Keratinocyte (primary cell): ENCODE measurements around the gene TP53AIP1. TPM values are rescaled to one million over a fixed set of nuclear protein-coding genes. Genes with fewer than 3 reads are reported as not detected.
A peak's percentile ranks its signal among the peaks of the same experiment; 100 is the strongest.

ENCODE experiments used
- DNase-seq: peaks from one replicate; pipeline ENCODE4 v3.0.0-alpha.2; 2011; ENCODE audit warnings: low read depth, missing footprints, low spot score
- FAIRE-seq: peaks from 2 replicates; lab custom pipeline; 2011; peaks lifted over from hg19 to GRCh38; lab: Jason Lieb, UNC
- H2AFZ ChIP-seq: 2 replicates; pipeline ENCODE4 v1.6.0; 2012; ENCODE audit warnings: low read length, control low read depth, inconsistent platforms; ENCODE audit not compliant: control insufficient read depth
- H3K27ac ChIP-seq: 2 replicates; pipeline ENCODE4 v1.5.1; 2011; ENCODE audit warnings: low read length; ENCODE audit not compliant: control insufficient read depth, insufficient read depth
- H3K27me3 ChIP-seq: 3 replicates; pipeline ENCODE4 v1.6.0; 2011; ENCODE audit warnings: low read length; ENCODE audit not compliant: control insufficient read depth, insufficient read depth; ENCODE audit errors: extremely low read depth
- H3K36me3 ChIP-seq, 2 experiments: 2 replicates in 1 of 2; 3 replicates in 1 of 2; pipeline ENCODE4 v1.5.1; 2011; ENCODE audit warnings: low read length in 2 of 2, mild to moderate bottlenecking in 1 of 2; ENCODE audit not compliant: control insufficient read depth in 2 of 2, insufficient read depth in 2 of 2; ENCODE audit errors: extremely low read depth in 1 of 2
- H3K4me1 ChIP-seq: 3 replicates; pipeline ENCODE4 v1.5.1; 2011; ENCODE audit warnings: low read length; ENCODE audit not compliant: control insufficient read depth, insufficient read depth; ENCODE audit errors: extremely low read depth
- H3K4me2 ChIP-seq: 3 replicates; pipeline ENCODE4 v1.6.0; 2011; ENCODE audit warnings: low read depth, low read length; ENCODE audit not compliant: control insufficient read depth, insufficient read depth; ENCODE audit errors: extremely low read depth
- H3K4me3 ChIP-seq, 3 experiments: fragments of 200-600 bp in 1 of 3; sonication (generic) in 1 of 3; 2 replicates in 2 of 3; 3 replicates in 1 of 3; pipeline ENCODE4 v1.5.1; 2011 to 2016; ENCODE audit warnings: low read length in 3 of 3, mild to moderate bottlenecking in 3 of 3, control low read depth in 2 of 3, inconsistent platforms in 1 of 3, low read depth in 1 of 3, mixed read lengths in 1 of 3, mixed run types in 1 of 3, moderate library complexity in 1 of 3; ENCODE audit not compliant: control insufficient read depth in 2 of 3, insufficient read depth in 2 of 3; ENCODE audit errors: extremely low read depth in 1 of 3
- H3K79me2 ChIP-seq: 2 replicates; pipeline ENCODE4 v1.6.0; 2012; ENCODE audit warnings: low read length; ENCODE audit not compliant: control insufficient read depth, insufficient read depth
- H3K9ac ChIP-seq: 3 replicates; pipeline ENCODE4 v1.6.0; 2011; ENCODE audit warnings: low read length; ENCODE audit not compliant: control insufficient read depth, insufficient read depth; ENCODE audit errors: extremely low read depth
- H3K9me1 ChIP-seq: 3 replicates; pipeline ENCODE4 v1.6.0; 2011; ENCODE audit warnings: low read length; ENCODE audit not compliant: control insufficient read depth, insufficient read depth; ENCODE audit errors: extremely low read depth
- H3K9me3 ChIP-seq: 2 replicates; pipeline ENCODE4 v1.5.1; 2012; ENCODE audit warnings: low read depth, low read length; ENCODE audit not compliant: control insufficient read depth
- H4K20me1 ChIP-seq: 3 replicates; pipeline ENCODE4 v1.6.0; 2011; ENCODE audit warnings: low read length; ENCODE audit not compliant: control insufficient read depth, insufficient read depth; ENCODE audit errors: extremely low read depth
- EZH2 ChIP-seq: IDR thresholded peaks from one replicate; pipeline ENCODE4 v1.6.1; 2012; ENCODE audit warnings: inconsistent platforms, mild to moderate bottlenecking, low read length, moderate library complexity
- dilution Hi-C: fragments of 300-500 bp; cut with MboI; formaldehyde crosslinking; loops from one replicate; pipeline ENCODE4 v1.7.0; 2020; ENCODE audit warnings: low sequenced_read_pairs; ENCODE audit not compliant: extremely low pct_ligation_motif_present
- polyA plus RNA-seq, 5 experiments: library from polyadenylated mRNA; depleted of rRNA in 3 of 5; stranded (reverse) in 3 of 5; stranded (forward) in 1 of 5; unstranded in 1 of 5; fragments of >200 nt; gene quantifications; 1 replicate in 1 of 5; 2 replicates in 3 of 5; 3 replicates in 1 of 5; pipeline versions ENCODE4 v1.2.1 to v1.2.3, GENCODE V29; 2011 to 2012; ENCODE audit warnings: missing spikeins in 2 of 5, low read depth in 1 of 5, low replicate concordance in 1 of 5
- TF ChIP-seq, protein P1 (sequence below), 3 experiments: IDR thresholded peaks in 1 of 3; conservative IDR thresholded peaks in 1 of 3; optimal IDR thresholded peaks in 1 of 3; 2 replicates in 2 of 3; 3 replicates in 1 of 3; pipeline versions ENCODE3 to v1.5.1; 2011; ENCODE audit warnings: low read length in 3 of 3, mild to moderate bottlenecking in 3 of 3, moderate library complexity in 2 of 3, control low read depth in 1 of 3, inconsistent platforms in 1 of 3; ENCODE audit not compliant: insufficient read depth in 2 of 3; ENCODE audit errors: extremely low read depth in 1 of 3

Gene TP53AIP1
- polyA plus RNA-seq, 1 donor (not counting 4 experiments of a cell fraction or from before 2014, with no cell fraction given) = 37.1 TPM

DNA sequence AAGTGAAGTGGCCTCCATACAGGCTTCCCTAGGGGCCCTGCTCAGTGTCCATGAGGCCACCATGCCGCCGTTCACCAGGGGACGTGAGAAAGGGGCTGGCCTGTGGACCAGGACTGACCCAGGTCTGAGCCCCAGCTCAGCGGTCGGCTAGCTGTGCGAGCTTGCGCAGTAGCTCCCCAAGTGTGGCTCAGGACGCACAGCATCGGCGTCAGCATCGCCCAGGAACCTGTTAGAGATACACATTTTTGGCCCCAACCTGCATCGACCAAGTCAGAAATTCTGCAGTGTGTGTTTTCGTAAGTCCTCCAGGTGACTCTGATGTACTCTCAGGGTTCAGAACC, 429 bp downstream of the TP53AIP1 start:
- dilution Hi-C loops = no loop called here
- Histone ChIP-seq H3K9me1 (no peaks in the 10 kb centered on the region), H4K20me1 (no peaks in the 10 kb centered on the region), H3K36me3 (peaks cover 1 to 2% of the 10 kb centered on the region in 2 experiments), H3K4me1 (peaks cover 49% of the 10 kb centered on the region), H2AFZ (peak overlapping the region; percentile 96), H3K4me3 (peak overlapping the region; percentile 34 to 69 (median 65)), H3K9ac (peak overlapping the region; percentile 82), H3K27ac (peak overlapping the region; percentile 92), H3K4me2 (peak overlapping the region; percentile 95), H3K79me2 (peaks cover 4% of the 10 kb centered on the region), H3K27me3 (no peaks in the 10 kb centered on the region), H3K9me3 (no peaks in the 10 kb centered on the region)
- TF ChIP-seq EZH2 = no peak
- TF ChIP-seq, protein P1, sequence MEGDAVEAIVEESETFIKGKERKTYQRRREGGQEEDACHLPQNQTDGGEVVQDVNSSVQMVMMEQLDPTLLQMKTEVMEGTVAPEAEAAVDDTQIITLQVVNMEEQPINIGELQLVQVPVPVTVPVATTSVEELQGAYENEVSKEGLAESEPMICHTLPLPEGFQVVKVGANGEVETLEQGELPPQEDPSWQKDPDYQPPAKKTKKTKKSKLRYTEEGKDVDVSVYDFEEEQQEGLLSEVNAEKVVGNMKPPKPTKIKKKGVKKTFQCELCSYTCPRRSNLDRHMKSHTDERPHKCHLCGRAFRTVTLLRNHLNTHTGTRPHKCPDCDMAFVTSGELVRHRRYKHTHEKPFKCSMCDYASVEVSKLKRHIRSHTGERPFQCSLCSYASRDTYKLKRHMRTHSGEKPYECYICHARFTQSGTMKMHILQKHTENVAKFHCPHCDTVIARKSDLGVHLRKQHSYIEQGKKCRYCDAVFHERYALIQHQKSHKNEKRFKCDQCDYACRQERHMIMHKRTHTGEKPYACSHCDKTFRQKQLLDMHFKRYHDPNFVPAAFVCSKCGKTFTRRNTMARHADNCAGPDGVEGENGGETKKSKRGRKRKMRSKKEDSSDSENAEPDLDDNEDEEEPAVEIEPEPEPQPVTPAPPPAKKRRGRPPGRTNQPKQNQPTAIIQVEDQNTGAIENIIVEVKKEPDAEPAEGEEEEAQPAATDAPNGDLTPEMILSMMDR (optimal IDR thresholded peaks at IDR 0.05 in 1 of 3, IDR thresholded peaks at IDR 0.05 in 1 of 3, conservative IDR thresholded peaks at IDR 0.05 in 1 of 3; ENCODE audit: extremely low read depth in 1 of 3, insufficient read depth in 2 of 3, low read length in 3 of 3) = no peak
- DNase-seq = no peak
- no peak for FAIRE-seq

DNA sequence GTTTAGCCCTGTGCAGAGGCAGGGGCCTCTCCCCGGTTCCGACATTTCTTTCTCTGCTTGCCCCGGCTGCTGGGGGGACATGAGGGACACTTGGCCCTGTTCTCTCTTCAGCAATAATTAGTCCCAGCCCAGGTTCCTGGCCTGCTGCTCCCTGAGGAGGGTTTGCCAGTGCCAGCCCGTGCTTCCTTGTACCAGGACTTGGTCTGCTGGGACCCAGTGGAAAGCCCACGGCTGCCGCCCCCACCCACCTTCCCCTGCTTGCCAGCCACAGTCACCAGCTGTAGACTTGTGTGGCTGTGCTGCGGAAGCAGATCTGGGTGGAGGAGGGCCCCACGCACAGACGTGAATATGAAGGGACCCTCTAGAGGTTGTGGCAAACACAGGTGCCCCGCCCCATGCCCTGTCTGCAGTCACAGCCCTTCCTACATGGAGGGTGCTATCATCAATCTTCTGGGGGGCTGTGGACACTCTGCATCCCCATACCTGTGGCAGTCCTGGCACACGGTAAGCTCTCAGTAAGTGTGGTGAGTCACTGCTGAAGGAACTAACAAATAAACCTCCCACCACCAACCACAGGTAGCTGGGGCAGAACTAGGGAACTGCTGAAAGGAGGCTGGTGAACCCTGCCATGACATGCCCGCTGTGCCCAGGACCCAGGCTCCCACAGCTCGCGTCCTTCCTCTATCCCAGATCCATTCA, 949 bp downstream of the TP53AIP1 start:
- Histone ChIP-seq H3K36me3 (peaks cover 2 to 4% of the 10 kb centered on the region in 2 experiments), H3K9me1 (no peaks in the 10 kb centered on the region), H3K4me1 (peaks cover 49% of the 10 kb centered on the region), H3K9me3 (no peaks in the 10 kb centered on the region), H3K27me3 (no peaks in the 10 kb centered on the region), H3K4me3 (peak overlapping the region; percentile 34 to 69 (median 65)), H3K27ac (peak overlapping the region; percentile 92), H4K20me1 (no peaks in the 10 kb centered on the region), H3K4me2 (peak overlapping the region; percentile 95), H3K79me2 (peaks cover 4% of the 10 kb centered on the region), H2AFZ (peak overlapping the region; percentile 96), H3K9ac (peak overlapping the region; percentile 82)
- DNase-seq (no peak), FAIRE-seq (peak; percentile 96)
- TF ChIP-seq EZH2 = no peak
- dilution Hi-C loops = no loop called here
